Colonic mucosa (tissue), 4 donors: Measurements from ENCODE around the gene GNAZ. TPM values are rescaled to one million over a fixed set of nuclear protein-coding genes. Genes with fewer than 3 reads are reported as not detected.

ENCODE experiments used
- DNase-seq: peaks from one replicate; pipeline ENCODE4 v3.0.0-alpha.2; 2020
- H3K27ac ChIP-seq: fragments of 200-600 bp; one replicate; pipeline ENCODE4 v1.8.0; 2021
- H3K27me3 ChIP-seq: fragments of 200-600 bp; one replicate; pipeline ENCODE4 v1.8.0; 2021
- H3K36me3 ChIP-seq: fragments of 200-600 bp; one replicate; pipeline ENCODE4 v1.8.0; 2021
- H3K4me1 ChIP-seq: fragments of 200-600 bp; one replicate; pipeline ENCODE4 v1.8.0; 2021; ENCODE audit warnings: mild to moderate bottlenecking
- H3K4me3 ChIP-seq: fragments of 200-600 bp; one replicate; pipeline ENCODE4 v1.8.0; 2021
- H3K9ac ChIP-seq, 2 donors: one replicate each; pipeline ENCODE4 v1.7.0; 2013; ENCODE audit warnings: control low read depth in 2 of 2, low read depth in 2 of 2, low read length in 2 of 2
- H3K9me3 ChIP-seq: fragments of 200-600 bp; one replicate; pipeline ENCODE4 v1.8.0; 2021
- intact Hi-C: fragments of 100-400 bp; cut with DNase I; formaldehyde crosslinking; loops from one replicate; pipeline ENCODE4 v1.14.1; 2022
- total RNA-seq, 2 donors: library from RNA; stranded (reverse); fragmentation: NEBNext Ultra II Directional in 1 of 2; extraction: Animal tissue kit (Norgen Biotek cat#: 25700) in 1 of 2; gene quantifications; one replicate each; pipeline ENCODE4 v1.2.1, GENCODE V29; 2021
- TF ChIP-seq, protein P1 (sequence below): fragments of 200-600 bp; IDR thresholded peaks from one replicate; pipeline ENCODE4 v1.8.0; 2022; ENCODE audit warnings: antibody characterized with exemption, mild to moderate bottlenecking
- donor health status: healthy.
- donor health status: DM: no; HTN: no; CAD: no.
- donor health status: DM: no; HTN: no; CAD: no.

Gene GNAZ
- total RNA-seq, 2 donors from 2014 or later: 1.2 to 2.5 TPM

DNA sequence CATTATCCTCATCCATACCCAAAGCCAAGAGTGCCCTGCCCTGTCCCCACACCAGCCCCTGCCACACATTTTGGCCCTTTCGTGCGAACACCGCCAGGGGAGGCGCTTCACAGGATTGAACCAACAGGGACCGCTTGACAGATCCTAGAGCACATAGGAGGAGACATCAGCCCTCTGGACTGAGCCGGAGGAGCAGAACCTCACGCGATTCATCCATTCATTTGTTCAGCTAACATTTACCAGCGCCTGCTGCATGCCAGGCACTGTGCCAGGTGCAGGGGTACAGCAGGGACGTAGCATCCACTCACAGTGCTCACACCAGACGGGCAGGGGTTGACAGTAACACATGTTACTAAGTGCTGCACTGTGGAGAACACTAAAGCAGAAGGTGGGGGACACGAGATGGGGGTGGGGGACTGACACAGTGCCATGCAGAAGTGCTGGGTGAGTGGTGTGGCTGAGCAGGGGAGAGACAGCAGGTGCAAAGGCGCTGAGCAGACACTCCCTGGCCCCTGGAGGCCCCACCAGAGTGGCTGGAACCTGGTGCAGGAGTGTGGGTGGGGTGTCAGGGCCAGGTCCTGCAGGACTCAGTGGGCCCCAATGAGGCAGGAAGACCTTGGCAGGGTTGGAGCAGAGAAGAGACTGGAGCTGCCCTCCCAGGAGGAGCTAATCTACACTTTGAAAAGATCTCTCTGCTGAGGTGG lies 3.4 kb downstream of the GNAZ start:
- no peak overlapping the region for H3K4me3 ChIP-seq
- peaks cover 8% of the 10 kb centered on the region for H3K27me3 ChIP-seq
- no peaks in the 10 kb centered on the region for H3K9me3 ChIP-seq
- DNase-seq: no peak
- H3K9ac ChIP-seq: no peak overlapping the region
- H3K27ac ChIP-seq: no peak overlapping the region
- TF ChIP-seq, protein P1, sequence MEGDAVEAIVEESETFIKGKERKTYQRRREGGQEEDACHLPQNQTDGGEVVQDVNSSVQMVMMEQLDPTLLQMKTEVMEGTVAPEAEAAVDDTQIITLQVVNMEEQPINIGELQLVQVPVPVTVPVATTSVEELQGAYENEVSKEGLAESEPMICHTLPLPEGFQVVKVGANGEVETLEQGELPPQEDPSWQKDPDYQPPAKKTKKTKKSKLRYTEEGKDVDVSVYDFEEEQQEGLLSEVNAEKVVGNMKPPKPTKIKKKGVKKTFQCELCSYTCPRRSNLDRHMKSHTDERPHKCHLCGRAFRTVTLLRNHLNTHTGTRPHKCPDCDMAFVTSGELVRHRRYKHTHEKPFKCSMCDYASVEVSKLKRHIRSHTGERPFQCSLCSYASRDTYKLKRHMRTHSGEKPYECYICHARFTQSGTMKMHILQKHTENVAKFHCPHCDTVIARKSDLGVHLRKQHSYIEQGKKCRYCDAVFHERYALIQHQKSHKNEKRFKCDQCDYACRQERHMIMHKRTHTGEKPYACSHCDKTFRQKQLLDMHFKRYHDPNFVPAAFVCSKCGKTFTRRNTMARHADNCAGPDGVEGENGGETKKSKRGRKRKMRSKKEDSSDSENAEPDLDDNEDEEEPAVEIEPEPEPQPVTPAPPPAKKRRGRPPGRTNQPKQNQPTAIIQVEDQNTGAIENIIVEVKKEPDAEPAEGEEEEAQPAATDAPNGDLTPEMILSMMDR: no peak
- H3K4me1 ChIP-seq: no peaks in the 10 kb centered on the region
- no peaks in the 10 kb centered on the region for H3K36me3 ChIP-seq
- intact Hi-C loops: no loop called here

DNA sequence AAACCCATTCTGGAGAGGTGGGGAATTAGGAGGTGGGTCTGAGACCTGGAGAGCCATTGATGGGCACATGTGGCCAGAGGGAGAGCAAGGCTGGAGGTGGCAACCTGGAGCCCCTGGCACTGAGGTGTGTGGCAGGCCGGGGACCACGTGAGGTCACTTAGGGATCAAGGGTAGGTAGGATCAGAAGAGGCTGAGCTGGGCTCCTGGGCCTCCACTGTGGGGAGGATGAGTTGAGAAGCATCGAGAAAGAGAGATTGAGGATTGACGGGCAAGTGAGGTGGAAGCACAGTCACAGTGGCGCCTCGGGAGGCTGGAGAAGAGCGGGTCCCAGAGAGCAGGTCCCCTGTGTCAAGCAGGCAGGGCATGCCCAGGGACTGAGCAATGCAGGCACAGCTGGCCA lies 4.1 kb downstream of the GNAZ start:
- TF ChIP-seq, protein P1: no peak
- Histone ChIP-seq H3K36me3 (no peaks in the 10 kb centered on the region), H3K4me1 (no peaks in the 10 kb centered on the region), H3K4me3 (no peak overlapping the region), H3K27ac (no peak overlapping the region), H3K9ac (no peak overlapping the region), H3K9me3 (no peaks in the 10 kb centered on the region), H3K27me3 (peaks cover 8% of the 10 kb centered on the region)
- no peak for DNase-seq
- intact Hi-C loops: no loop called here

DNA sequence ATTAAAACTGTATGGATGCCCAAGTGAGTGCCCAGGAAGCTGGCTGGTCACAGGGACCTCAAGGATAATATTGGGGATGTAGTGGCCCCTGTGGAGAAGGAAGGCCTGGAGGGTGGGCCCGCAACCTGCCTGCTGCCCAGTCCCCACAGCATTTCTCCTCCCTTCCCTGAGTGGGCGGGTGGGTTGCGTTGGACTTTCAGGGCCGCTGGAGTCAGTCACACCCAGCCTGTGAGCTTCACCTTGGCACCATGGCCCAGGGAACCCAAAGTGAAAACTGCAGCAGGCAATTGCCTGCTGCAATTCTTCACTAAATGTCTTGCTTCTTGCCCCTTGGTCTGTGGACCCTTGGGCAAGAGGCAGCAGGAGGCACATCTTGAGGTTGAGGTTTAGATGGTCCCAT lies 4.7 kb downstream of the GNAZ start:
- Histone ChIP-seq H3K9ac (no peak overlapping the region), H3K36me3 (no peaks in the 10 kb centered on the region), H3K27ac (no peak overlapping the region), H3K4me1 (no peaks in the 10 kb centered on the region), H3K27me3 (peaks cover 8% of the 10 kb centered on the region), H3K4me3 (no peak overlapping the region), H3K9me3 (no peaks in the 10 kb centered on the region)
- TF ChIP-seq, protein P1: no peak
- intact Hi-C loops: no loop called here
- DNase-seq: no peak

DNA sequence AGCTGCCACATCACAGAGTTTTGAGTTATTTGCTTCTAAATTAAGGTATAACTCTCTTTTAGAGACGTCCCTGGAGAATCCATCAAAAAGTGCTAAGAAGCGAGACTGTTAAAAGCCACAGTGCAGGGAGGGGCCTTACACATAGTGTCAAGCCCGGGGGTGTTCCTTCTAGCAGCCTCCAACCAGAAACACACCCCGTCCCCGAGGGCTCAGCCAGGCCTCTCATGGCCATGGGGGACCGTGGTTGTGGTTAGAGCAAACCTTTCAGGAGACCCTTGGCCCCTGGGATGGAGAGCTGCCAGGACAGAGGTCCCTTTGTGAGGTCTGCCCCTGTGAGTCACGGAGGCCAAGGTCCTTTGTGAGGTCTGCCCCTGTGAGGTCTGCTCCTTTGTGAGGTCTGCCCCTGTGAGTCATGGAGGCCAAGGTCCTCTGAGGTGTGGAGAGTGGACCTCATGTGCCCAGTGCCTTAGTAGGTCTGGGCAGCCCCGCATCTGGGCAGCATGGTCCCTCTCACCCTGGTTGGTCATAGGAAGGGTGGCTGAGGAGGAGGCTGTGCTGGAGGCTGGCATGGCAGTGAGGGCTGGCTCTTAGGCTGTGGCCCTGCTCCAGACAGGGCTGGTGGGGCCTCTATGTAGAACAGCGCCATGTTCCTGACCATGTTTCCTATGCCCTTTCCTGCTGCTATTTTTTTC lies 5.4 kb downstream of the GNAZ start:
- Histone ChIP-seq H3K27me3 (peaks cover 6% of the 10 kb centered on the region), H3K4me1 (no peaks in the 10 kb centered on the region), H3K9ac (no peak overlapping the region), H3K9me3 (no peaks in the 10 kb centered on the region), H3K36me3 (no peaks in the 10 kb centered on the region), H3K27ac (no peak overlapping the region), H3K4me3 (no peak overlapping the region)
- TF ChIP-seq, protein P1: no peak
- intact Hi-C loops: no loop called here
- DNase-seq: no peak

DNA sequence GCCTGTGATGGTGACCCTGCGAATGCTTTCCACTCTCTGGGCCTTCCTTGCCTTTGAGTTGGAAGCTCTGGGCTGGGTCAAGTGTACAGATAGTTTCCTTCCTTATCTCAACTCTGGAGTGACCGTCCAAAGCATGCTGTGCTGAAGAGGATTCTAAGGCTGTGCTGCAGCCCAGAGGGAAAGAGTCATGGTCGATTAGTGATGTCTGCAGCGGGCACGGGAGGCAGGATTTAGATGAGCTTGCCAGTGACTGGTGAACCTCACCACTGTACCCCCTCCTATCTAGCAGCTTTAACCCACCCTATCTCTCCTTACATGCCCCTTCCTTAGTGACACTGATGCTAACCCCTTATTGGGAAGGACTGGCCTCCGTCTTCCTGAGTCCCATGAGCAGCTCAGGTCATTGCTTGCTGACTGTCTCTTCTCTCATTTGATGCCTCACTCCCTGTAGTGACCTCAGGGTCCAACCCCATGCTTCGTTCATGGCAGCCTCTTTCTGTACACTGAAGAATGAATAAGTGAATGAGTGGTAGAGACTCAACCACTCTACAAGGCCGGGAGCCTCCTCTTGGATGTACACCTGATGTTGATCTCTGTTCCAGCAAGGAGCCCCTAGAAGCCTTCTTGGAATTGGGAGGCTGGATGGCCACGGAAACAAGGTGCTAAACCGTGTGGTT lies 6.7 kb downstream of the GNAZ start:
- intact Hi-C loops: no loop called here
- H3K27me3 ChIP-seq: no peaks in the 10 kb centered on the region
- H3K36me3 ChIP-seq: no peaks in the 10 kb centered on the region
- no peaks in the 10 kb centered on the region for H3K4me1 ChIP-seq
- H3K9ac ChIP-seq: no peak overlapping the region
- no peaks in the 10 kb centered on the region for H3K9me3 ChIP-seq
- DNase-seq: no peak
- TF ChIP-seq, protein P1: no peak
- no peak overlapping the region for H3K27ac ChIP-seq
- H3K4me3 ChIP-seq: no peak overlapping the region
